Ramos (cell line): ENCODE results near the gene FAF2.

ENCODE experiments used
- in situ Hi-C: fragments of 300-500 bp; cut with MboI; formaldehyde crosslinking; loops from one replicate; pipeline ENCODE4 v1.14.3; 2022; ENCODE audit warnings: low sequenced_read_pairs; ENCODE audit not compliant: unreplicated experiment

Gene FAF2, protein sequence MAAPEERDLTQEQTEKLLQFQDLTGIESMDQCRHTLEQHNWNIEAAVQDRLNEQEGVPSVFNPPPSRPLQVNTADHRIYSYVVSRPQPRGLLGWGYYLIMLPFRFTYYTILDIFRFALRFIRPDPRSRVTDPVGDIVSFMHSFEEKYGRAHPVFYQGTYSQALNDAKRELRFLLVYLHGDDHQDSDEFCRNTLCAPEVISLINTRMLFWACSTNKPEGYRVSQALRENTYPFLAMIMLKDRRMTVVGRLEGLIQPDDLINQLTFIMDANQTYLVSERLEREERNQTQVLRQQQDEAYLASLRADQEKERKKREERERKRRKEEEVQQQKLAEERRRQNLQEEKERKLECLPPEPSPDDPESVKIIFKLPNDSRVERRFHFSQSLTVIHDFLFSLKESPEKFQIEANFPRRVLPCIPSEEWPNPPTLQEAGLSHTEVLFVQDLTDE

DNA sequence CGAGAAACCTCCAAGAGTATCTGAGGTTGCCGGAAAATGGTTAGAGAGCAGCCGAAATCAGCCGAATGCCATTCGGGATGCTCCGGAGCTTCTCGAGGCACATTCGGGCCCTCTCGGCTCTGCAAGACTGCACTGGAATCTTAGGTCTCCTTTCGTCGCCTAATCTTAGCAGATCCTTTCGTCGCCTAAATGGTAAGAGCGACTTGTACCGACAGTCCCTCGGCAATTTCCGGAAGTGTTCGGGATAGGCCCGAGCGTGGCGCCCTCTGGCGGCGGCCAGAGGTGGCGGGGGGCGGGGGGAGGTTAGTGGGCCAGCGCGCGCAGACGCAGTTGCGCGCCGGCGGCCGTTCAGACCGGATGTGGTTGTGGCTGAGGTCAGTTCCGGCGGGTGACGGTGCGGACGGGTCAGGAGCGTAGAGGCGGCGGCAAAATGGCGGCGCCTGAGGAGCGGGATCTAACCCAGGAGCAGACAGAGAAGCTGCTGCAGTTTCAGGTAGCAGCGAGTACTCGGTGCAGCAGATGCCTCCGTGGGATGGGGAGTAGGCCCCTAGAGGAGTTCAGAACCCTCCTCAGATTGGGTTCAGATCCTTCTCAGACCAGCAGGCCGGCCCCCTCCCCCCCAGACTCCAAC is at the start of gene FAF2:
Gene FAF2 (plus strand): TSS at position 408 of the 631 bp plus-strand sequence. CDS start 23 bp downstream, at position 431.
- in situ Hi-C loops = no loop called here

DNA sequence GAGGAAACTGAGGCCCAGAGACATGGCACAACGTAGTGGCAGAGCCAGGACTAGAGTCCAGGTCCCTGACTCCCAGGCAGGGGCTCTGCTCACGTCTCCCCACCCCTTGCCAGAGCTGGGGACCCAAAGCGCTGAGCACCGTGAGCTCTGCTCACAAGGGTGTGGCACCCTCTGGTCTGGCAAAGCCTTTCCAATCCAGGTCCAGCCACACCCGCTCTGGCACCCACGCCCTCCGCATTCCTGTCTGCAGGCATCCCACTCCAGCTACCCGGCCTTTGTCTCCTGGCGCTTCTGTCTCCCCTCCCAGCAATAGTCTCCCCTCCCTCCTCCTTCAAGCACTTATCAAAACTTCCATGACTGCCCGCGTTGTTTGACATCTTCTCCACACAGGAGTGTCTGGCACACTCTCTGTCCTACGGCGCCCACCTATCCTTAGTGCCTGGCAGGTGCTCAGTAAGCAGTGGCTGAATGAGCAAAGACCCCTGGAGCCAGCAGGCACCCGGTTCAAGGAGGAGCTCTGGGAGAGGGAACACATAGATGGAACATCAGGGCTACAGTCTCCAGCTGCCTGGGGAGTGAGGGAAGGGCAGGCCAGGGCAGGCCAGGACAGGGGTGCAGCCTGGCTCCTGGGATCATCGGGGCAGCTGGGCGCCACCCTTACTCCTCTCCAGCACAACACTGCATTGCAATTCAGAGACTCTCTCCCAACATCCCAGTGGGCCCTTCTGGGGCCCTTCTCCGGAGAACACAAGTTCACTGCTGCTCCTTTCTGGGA is 47.6 kb upstream of the FAF2 start:
- in situ Hi-C loops = loop anchor here (25.0 kb wide), 1 partner anchor 663 kb away; no protein-coding TSS in a partner anchor

DNA sequence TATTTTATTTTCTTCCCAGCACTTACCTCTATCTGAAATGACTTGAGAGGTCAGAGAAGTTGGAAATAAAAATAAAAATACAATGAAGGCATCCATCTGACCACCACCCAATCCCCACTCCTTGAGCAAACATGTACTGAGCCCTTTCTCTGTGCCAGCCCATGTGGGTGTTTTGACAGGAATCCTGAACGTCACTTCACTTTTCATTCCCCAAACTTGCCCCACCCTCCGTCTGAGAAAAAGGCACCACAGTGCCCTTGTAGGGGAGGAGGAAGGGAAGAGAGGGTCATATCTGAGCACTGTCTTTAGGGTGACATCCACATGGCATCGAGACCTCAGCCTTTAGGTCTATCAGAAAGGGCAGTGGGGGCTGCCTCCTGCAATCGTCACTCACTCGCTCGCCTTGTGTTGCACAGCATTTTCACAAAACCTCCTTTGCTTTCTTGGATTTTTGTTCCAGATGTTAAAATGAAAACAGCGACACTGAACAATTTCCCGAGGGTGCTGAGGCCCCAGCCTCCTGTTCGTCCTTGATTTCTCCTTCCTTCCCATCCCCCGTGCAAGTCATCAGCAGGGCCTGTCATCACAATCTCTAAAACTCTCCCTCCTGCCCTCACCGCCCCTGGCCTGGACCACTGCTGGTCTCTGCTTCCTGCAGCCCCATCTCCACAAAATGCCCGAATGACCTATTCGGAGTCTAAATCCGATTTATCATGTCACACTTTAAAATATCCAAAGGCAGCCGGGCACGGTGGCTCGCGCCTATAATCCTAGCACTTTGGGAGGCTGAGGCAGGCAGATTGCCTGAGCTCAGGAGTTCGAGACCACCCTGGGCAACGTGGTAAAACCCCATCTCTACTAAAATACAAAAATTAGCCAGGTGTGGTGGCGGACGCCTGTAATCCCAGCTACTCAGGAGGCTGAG is 46.6 kb upstream of the FAF2 start:
- in situ Hi-C loops = loop anchor here (25.0 kb wide), 1 partner anchor 664 kb away; no protein-coding TSS in a partner anchor

DNA sequence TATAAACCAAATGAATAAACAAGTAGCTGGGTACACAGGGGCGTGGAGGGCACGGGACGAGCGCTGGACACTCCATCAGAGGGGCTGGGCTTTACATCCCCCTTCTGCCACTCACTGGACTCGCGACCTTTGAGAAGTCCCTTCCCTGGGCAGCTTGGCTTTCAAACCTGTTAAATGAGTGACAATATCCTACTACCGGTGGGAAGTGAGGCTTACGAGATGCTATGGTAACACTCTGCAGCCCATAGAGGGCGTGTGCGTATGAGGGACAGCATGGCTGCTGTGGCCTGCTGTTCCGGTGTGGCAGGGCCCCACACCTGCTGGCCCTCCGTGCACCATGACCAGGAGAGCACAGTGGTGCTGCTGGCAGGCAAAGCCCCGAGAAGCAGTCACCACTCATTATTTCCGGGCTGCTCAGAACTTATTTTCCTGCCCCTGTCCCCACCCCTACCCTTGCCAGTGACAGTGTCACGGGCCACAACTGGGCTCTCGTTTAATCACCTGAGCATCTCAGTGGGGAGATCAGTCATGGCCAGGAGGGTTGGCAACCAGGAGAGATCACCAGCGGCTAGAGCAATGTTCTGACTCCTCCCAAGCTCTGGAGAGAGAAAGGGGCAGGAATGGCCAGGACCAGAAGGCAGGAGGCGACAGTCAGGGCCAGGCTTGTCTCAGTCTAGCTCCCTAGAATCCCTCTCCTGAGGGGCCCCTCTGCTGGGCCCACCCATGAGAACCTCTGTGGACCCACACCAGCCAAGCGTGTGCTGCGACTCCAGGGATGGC is 42.3 kb upstream of the FAF2 start:
- in situ Hi-C loops = loop anchor here (25.0 kb wide), 1 partner anchor 669 kb away; no protein-coding TSS in a partner anchor

DNA sequence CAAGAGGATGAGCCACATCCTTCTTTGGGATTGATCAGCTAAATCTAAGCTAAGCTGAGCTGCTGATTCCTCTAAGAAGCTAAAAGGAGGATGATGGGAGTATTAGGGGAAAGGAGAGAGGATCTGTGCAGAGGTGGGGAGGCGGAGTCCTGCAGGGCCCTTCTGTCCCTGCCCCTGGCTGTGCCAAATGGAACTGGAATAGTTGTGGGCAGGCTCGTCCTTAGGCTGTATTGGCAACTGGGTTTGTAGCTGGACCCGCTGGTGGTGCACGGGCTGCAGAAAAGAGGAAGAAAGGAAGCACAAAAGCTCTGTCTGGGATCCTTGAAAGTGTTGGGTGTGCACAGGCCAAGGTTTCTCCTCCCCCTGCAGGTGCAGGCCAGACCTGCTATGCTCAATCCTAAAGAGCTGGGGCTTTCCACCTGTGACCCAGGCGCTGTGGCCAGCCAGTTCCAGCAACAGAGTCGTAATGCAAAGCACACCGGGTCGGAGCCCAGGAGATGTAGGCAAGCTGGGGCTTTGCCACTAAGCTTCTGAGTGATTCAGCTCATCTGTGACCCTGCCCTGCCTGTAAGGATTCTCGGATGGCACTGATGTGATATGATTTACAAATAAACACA is 41.6 kb upstream of the FAF2 start:
- in situ Hi-C loops = loop anchor here (25.0 kb wide), 1 partner anchor 669 kb away; no protein-coding TSS in a partner anchor

DNA sequence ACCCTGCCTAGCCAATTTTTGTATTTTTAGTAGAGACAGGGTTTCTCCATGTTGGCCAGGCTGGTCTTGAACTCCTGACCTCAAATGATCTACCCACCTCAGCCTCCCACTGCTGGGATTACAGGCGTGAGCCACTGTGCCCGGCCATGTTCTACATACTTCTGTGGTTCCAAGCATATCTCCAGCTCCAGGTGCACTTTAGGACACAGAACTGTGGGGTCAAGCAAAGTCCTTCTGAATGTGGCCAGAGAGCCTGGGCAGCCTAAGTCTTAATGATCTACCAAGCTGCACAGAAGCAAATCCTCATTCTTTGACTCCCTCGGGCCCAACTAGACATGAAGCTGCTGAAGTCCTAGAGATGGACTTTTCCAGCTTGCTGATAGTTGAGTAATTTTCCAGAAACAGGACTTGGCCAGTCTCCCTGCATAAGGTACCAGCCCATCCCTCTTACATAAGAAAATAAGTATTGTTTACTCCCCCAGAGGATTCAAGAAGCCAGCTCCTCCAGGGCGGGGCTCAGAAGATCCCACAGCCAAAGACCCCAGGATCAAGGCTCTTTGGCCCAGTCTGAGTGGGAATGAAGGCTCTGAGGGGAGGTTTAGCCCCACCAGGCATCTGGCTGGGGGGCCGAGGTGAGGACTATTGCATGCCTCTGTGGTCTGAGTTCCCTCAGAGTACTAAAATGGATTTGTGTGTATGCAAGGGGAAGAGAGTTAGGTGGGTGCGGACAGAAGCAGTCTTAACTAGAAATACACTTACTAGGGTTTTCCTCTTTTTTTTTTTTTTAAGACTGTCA is 40.5 kb upstream of the FAF2 start:
- in situ Hi-C loops = loop anchor here (25.0 kb wide), 1 partner anchor 670 kb away; no protein-coding TSS in a partner anchor

DNA sequence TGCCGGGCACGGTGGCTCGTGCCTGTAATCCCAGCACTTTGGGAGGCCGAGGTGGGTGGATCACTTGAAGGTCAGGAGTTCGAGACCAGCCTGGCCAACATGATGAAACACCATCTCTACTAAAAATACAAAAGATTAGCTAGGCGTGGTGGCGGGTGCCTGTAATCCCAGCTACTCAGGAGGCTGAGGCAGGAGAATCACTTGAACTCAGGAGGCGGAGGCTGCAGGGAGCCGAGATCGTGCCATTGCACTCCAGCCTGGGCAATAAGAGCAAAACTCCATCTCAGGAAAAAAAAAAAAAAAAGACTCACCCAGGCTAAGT is 40.0 kb upstream of the FAF2 start:
- in situ Hi-C loops = loop anchor here (25.0 kb wide), 1 partner anchor 671 kb away; no protein-coding TSS in a partner anchor

DNA sequence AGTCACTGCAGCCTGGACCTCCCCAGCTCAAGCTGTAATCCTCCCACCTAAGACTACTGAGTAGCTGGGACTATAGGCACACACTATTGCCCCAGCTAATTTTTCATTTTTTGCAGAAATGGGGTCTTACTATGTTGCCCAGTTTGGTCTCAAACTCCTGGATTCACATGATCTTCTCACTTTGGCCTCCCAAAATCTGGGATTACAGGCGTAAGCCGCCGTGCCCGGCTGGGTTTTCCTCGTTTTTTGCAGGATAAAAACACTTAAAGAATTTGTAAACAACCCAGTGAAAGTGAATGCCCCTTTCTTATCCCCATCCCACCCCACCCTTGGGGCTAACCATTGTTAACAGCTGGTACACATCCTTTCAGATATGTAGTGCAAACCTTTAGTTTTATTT is 39.6 kb upstream of the FAF2 start:
- in situ Hi-C loops = loop anchor here (25.0 kb wide), 1 partner anchor 671 kb away; no protein-coding TSS in a partner anchor

DNA sequence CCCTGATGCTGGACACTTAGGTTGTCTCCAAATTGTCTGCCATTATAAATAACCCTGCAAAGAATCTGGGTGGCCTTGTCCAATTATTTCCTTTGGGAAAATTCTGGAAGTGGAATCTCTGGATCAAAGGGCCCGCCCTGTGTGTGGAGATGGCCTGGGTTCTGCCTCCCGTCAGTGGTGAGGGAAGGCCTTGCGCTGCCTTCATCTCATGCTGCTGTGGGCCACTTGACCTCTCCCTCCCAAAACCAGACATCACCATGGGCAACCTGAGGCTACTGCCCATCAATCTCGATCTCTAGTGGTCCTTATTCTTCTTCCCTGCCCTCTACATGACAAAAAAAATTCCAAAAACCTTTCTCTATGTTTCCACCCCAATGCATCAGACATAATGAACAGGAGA is 38.4 kb upstream of the FAF2 start:
- in situ Hi-C loops = loop anchor here (25.0 kb wide), 1 partner anchor 672 kb away; no protein-coding TSS in a partner anchor

DNA sequence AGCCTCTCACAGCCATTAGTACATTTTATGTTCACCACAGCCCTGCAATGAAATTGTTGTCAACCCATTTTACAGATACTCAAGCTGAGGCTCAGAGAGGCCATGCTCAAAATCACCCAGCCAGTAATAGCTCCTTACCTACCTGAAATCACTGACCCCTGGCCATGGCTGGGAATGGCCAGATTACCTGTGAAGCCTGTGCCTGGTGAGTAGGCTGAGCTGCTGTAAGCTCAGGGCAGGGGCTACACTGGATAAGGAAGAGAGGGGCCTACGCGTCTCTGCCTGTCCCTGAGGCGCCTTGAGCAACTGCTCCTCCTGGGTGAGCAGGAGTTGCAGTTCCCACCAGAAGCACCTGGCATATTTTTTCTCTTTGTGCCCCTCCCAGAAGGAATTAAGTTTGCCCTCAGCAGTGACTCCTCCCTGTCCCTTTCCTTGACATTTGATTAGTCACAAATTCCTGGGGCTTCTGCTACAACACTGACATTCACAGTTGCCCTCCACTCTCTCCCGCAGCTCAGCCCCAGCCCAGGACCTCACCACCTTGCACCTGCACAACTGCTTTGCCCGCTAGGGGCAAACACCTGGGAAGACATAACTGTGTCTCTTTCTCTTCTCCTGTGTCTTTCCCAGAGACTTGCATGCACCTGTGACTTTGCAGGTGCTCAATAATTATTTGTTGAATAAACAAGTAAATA is 37.6 kb upstream of the FAF2 start:
- in situ Hi-C loops = loop anchor here (25.0 kb wide), 1 partner anchor 673 kb away; no protein-coding TSS in a partner anchor

DNA sequence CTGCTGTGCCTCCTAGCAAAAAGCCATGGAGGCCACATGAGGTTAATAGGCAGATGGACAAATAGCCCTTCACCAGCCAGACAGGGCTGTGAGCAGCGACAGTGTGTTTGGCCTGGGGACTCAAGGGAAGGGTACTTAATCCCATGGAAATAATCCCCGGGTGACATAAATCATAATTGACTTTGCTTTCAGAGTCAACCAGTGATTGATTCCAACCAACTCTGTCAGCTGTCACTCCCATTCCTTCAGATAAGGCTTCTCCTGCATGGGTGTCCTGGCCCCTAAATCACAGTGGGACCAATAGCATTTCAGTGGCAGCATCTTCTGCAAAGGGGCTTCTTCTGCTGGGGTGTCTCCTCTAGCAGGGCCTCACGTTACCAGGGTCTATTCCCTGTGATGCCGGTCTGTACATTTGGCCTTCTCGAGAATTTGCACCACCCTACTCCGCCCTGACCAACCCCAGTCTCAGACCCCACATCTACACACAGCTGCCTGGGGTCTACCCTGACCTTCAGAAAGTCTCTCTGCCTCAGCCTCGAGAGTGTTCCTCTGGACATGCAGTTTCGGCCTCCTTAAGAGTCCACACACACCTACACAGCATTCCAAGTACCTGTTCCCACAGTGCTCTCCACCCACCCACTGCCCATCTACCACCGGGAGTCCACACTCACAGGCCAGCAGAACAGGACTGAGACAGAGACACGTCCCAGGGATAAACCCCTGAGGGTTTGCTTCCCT is 35.5 kb upstream of the FAF2 start:
- in situ Hi-C loops = loop anchor here (25.0 kb wide), 1 partner anchor 675 kb away; no protein-coding TSS in a partner anchor

DNA sequence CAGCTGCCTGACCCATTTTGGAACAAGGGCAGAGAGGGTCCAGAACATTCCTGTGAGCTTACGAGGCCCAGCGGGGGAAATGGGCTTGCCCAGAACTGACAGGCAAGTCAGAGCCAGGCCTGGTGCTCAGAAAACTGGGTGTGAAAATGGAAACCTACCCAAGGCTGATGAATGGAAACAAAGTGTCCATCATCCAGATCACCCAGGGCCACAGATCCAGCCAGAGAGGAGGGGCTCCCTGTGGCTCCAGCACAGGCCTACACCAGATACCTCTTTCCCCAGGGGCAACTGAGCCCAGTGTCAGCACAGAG is 35.0 kb upstream of the FAF2 start:
- in situ Hi-C loops = loop anchor here (25.0 kb wide), 1 partner anchor 676 kb away; no protein-coding TSS in a partner anchor

DNA sequence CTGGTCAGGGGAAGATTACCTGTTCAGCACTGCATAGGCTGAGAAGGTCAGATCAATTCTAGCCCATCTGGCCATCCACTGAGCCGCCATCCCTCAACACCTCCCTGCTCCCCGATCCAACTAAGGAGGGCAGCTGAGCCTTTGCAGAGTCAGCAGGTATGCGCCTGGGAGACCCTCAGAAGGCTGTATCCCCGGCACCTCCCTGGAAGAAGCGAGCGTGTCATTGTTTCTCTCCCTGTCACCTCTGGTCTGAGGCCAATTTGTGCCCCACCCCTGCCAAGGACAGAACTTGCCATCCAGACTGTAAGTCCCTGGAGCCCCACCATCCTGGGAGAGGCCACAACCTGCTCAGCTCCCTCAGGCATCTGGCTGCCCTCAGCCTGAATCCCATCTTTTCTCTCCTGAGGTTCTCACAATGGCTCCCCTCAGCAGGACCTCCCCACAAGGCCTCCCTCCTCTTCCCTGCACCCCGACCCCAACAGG is 34.4 kb upstream of the FAF2 start:
- in situ Hi-C loops = loop anchor here (25.0 kb wide), 1 partner anchor 676 kb away; no protein-coding TSS in a partner anchor

DNA sequence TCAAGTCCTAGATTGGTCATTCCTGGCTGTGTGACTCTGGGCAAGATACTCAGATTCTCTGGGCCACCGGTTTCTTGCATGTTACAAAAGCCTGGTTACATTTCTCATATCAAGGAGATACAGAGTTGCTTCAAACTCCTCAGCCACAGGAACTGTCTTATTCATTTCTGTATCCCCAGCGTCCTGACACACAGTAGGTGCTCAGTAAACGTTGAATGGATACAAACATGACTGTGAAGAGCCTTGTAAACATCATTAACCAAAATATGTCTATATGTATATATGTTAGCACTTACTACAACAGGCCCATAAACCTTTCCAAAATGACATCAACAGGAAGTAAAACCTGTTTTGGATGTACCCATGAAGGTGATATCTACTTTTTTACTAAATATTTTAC is 33.5 kb upstream of the FAF2 start:
- in situ Hi-C loops = loop anchor here (25.0 kb wide), 1 partner anchor 677 kb away; no protein-coding TSS in a partner anchor

DNA sequence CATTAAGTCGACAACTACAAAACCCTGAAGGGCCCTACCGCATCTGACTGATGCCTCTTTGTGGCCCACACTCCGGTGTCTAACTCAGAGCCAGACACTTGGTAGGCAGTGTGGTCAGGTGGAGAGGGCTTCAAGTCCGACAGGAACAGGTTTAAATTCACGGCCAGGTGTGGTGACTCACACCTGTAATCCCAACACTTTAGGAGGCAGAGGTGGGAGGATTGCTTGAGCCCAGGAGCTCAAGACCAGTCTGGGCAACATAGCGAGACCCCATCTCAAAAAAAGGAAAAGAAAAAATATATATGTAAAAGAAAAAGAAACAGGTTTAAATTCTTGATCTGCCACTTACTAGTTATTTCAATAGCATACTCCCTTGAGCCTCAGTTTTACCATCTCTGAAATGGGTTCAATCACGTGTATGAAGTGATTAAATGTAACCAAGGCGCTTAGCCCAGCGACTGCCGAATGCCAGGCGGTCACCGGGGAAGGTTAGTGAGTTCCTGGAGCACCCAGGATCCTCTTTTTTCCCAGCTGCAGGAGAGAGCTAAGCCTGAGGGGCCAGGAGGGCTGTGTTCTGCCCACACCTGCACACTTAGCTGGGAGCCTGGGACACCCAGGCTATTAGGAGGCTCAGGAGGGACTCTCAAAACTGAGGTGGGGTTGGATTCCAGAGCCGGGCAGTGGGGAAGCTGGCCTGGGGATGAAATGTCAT is 32.8 kb upstream of the FAF2 start:
- in situ Hi-C loops = loop anchor here (25.0 kb wide), 1 partner anchor 678 kb away; no protein-coding TSS in a partner anchor
